Muscle of leg (tissue), 11 donors: ENCODE results near the gene CKB. TPM values are rescaled to one million over a fixed set of nuclear protein-coding genes. Genes with fewer than 3 reads are reported as not detected.
A peak's percentile ranks its signal among the peaks of the same experiment; 100 is the strongest.

ENCODE experiments used
- DNase-seq: peaks from one replicate; pipeline ENCODE4 v3.0.0; 2013
- H3K27ac ChIP-seq: one replicate; pipeline ENCODE4 v1.5.1; 2013; ENCODE audit warnings: mild to moderate bottlenecking, low read length, control low read depth
- H3K27me3 ChIP-seq: one replicate; pipeline ENCODE4 v1.6.1; 2013; ENCODE audit warnings: low read length; ENCODE audit not compliant: control insufficient read depth, insufficient read depth
- H3K36me3 ChIP-seq: one replicate; pipeline ENCODE4 v1.6.1; 2013; ENCODE audit warnings: low read length; ENCODE audit not compliant: control insufficient read depth, insufficient read depth
- H3K4me1 ChIP-seq: one replicate; pipeline ENCODE4 v1.6.1; 2013; ENCODE audit warnings: low read length; ENCODE audit not compliant: control insufficient read depth, insufficient read depth
- H3K4me3 ChIP-seq: one replicate; pipeline ENCODE4 v1.5.1; 2013; ENCODE audit warnings: low read length, control low read depth
- H3K9me3 ChIP-seq: replicated peaks from 2 replicates; pipeline ENCODE4 v1.6.1; 2013; ENCODE audit warnings: low read depth, low read length; ENCODE audit not compliant: control insufficient read depth
- WGBS: methylation state at CpG from one replicate; pipeline ENCODE4 v1.1.5; 2013; ENCODE audit warnings: missing lambda C conversion rate; ENCODE audit not compliant: insufficient coverage; 5-methylcytosine and 5-hydroxymethylcytosine counted together
- polyA plus RNA-seq, 8 donors: library from polyadenylated mRNA; unstranded; fragments of 120-200 nt; gene quantifications; one replicate each; pipeline versions ENCODE4 v1.2.1 to v1.2.3, GENCODE V29; 2013; ENCODE audit warnings: inconsistent platforms in 1 of 8, low replicate concordance in 1 of 8; ENCODE audit not compliant: insufficient read length in 8 of 8, insufficient read depth in 1 of 8
- total RNA-seq: library from RNA; stranded (reverse); fragments of 120-200 nt; gene quantifications from one replicate; pipeline ENCODE4 v1.2.4, GENCODE V29; 2013

Gene CKB
- total and polyA plus RNA-seq, 9 donors = 155 to 560 (median 329) TPM

- peak; percentile 89 for DNase-seq
- WGBS = 43% methylated on average over 17 of the region's 17 CpGs
- H3K4me3 ChIP-seq = peak overlapping the region; percentile 35
- no peaks in the 10 kb centered on the region for H3K9me3 ChIP-seq
- peak overlapping the region; percentile 85 for H3K27ac ChIP-seq
- H3K36me3 ChIP-seq = no peaks in the 10 kb centered on the region
- peaks cover 81% of the 10 kb centered on the region for H3K4me1 ChIP-seq
- no peaks in the 10 kb centered on the region for H3K27me3 ChIP-seq
Observed at GRCh38 chr14:103551338-103551762, 28.7 kb upstream of the CKB start.

- 63% methylated on average over 15 of the region's 22 CpGs for WGBS
- H3K27me3 ChIP-seq = no peaks in the 10 kb centered on the region
- H3K27ac ChIP-seq = peak overlapping the region; percentile 85
- no peaks in the 10 kb centered on the region for H3K9me3 ChIP-seq
- peak; percentile 73 for DNase-seq
- H3K4me1 ChIP-seq = peaks cover 84% of the 10 kb centered on the region
- H3K4me3 ChIP-seq = peak overlapping the region; percentile 35
- H3K36me3 ChIP-seq = no peaks in the 10 kb centered on the region
Observed at GRCh38 chr14:103550451-103551337, 28.1 kb upstream of the CKB start.

GRCh38 chr14:103549361-103550311 is 27.0 kb upstream of the CKB start:
- no peaks in the 10 kb centered on the region for H3K27me3 ChIP-seq
- WGBS = 82% methylated on average over 19 of the region's 30 CpGs
- no peak overlapping the region for H3K4me3 ChIP-seq
- H3K27ac ChIP-seq = peak overlapping the region; percentile 65
- H3K4me1 ChIP-seq = peaks cover 87% of the 10 kb centered on the region
- no peaks in the 10 kb centered on the region for H3K36me3 ChIP-seq
- DNase-seq = no peak
- no peaks in the 10 kb centered on the region for H3K9me3 ChIP-seq

GRCh38 chr14:103548463-103549351 is 26.1 kb upstream of the CKB start:
- Histone ChIP-seq H3K27ac (no peak overlapping the region), H3K9me3 (no peaks in the 10 kb centered on the region), H3K4me1 (peaks cover 88% of the 10 kb centered on the region), H3K27me3 (no peaks in the 10 kb centered on the region), H3K36me3 (no peaks in the 10 kb centered on the region), H3K4me3 (no peak overlapping the region)
- WGBS = 86% methylated on average over 26 of the region's 27 CpGs
- DNase-seq = no peak

- H3K4me3 ChIP-seq = no peak overlapping the region
- no peaks in the 10 kb centered on the region for H3K27me3 ChIP-seq
- 83% methylated on average over 18 of the region's 18 CpGs for WGBS
- no peak for DNase-seq
- H3K36me3 ChIP-seq = no peaks in the 10 kb centered on the region
- no peaks in the 10 kb centered on the region for H3K9me3 ChIP-seq
- peaks cover 88% of the 10 kb centered on the region for H3K4me1 ChIP-seq
- H3K27ac ChIP-seq = no peak overlapping the region
Observed at GRCh38 chr14:103547941-103548462, 25.4 kb upstream of the CKB start.

- Histone ChIP-seq H3K36me3 (no peaks in the 10 kb centered on the region), H3K4me1 (peaks cover 88% of the 10 kb centered on the region), H3K9me3 (no peaks in the 10 kb centered on the region), H3K27me3 (no peaks in the 10 kb centered on the region), H3K27ac (no peak overlapping the region), H3K4me3 (no peak overlapping the region)
- no peak for DNase-seq
- WGBS = 77% methylated on average over 11 of the region's 11 CpGs
Observed at GRCh38 chr14:103547455-103547940, 24.9 kb upstream of the CKB start.

GRCh38 chr14:103546652-103547454 is 24.2 kb upstream of the CKB start:
- 18% methylated on average over 21 of the region's 21 CpGs for WGBS
- Histone ChIP-seq H3K36me3 (no peaks in the 10 kb centered on the region), H3K4me1 (peaks cover 88% of the 10 kb centered on the region), H3K27me3 (no peaks in the 10 kb centered on the region), H3K27ac (no peak overlapping the region), H3K4me3 (no peak overlapping the region), H3K9me3 (no peaks in the 10 kb centered on the region)
- DNase-seq = peak; percentile 67

GRCh38 chr14:103545915-103546651 is 23.5 kb upstream of the CKB start:
- Histone ChIP-seq H3K9me3 (no peaks in the 10 kb centered on the region), H3K27ac (peak overlapping the region; percentile 9), H3K4me1 (peaks cover 88% of the 10 kb centered on the region), H3K36me3 (no peaks in the 10 kb centered on the region), H3K4me3 (no peak overlapping the region), H3K27me3 (no peaks in the 10 kb centered on the region)
- peak; percentile 44 for DNase-seq
- 73% methylated on average over 15 of the region's 27 CpGs for WGBS
